RWPE2 (cell line): Measurements from ENCODE around the gene MT3.

ENCODE experiments used
- ATAC-seq: fragments of 200-7000 bp; cut with Tn5 transposase; 3 replicates; pipeline ENCODE4 v1.9.1; 2021; ENCODE audit warnings: low read depth
- DNase-seq: peaks from one replicate; pipeline ENCODE4 v3.0.0-alpha.2; 2020; ENCODE audit warnings: low spot score
- H3K27ac ChIP-seq: fragments of 450-650 bp; 2 replicates; pipeline ENCODE4 v1.5.1; 2017; ENCODE audit warnings: mild to moderate bottlenecking; ENCODE audit not compliant: poor library complexity, severe bottlenecking
- H3K27me3 ChIP-seq: fragments of 250-450 bp; sonication (Bioruptor Pico); 2 replicates; pipeline ENCODE4 v1.5.1; 2021; ENCODE audit warnings: mild to moderate bottlenecking, moderate library complexity; ENCODE audit not compliant: insufficient read depth, poor library complexity, severe bottlenecking
- H3K36me3 ChIP-seq: fragments of 250-450 bp; sonication (Bioruptor Pico); 2 replicates; pipeline ENCODE4 v1.5.1; 2020; ENCODE audit warnings: low read depth, mild to moderate bottlenecking, moderate library complexity
- H3K4me1 ChIP-seq: fragments of 250-450 bp; sonication (Bioruptor Pico); 2 replicates; pipeline ENCODE4 v1.5.1; 2021; ENCODE audit warnings: mild to moderate bottlenecking, moderate library complexity; ENCODE audit not compliant: insufficient read depth, poor library complexity, severe bottlenecking
- H3K4me3 ChIP-seq: fragments of 250-450 bp; sonication (Bioruptor Pico); 2 replicates; pipeline ENCODE4 v1.5.1; 2021; ENCODE audit warnings: mild to moderate bottlenecking, moderate library complexity; ENCODE audit not compliant: severe bottlenecking
- H3K9me3 ChIP-seq: fragments of 250-450 bp; sonication (Bioruptor Pico); 2 replicates; pipeline ENCODE4 v1.5.1; 2021; ENCODE audit warnings: mild to moderate bottlenecking, moderate library complexity; ENCODE audit not compliant: severe bottlenecking
- CTCF ChIP-seq: fragments of 450-650 bp; IDR thresholded peaks from one replicate; pipeline ENCODE4 v1.5.1; 2017; ENCODE audit warnings: mild to moderate bottlenecking, moderate library complexity; ENCODE audit not compliant: poor library complexity, severe bottlenecking

Gene MT3

GRCh38 chr16:56635441-56635967 lies 46.2 kb downstream of the MT3 start:
- TF ChIP-seq CTCF, result no peak
- ATAC-seq, result no peak
- H3K36me3 ChIP-seq, result no peaks in the 10 kb centered on the region
- H3K9me3 ChIP-seq, result no peaks in the 10 kb centered on the region
- H3K4me1 ChIP-seq, result no peaks in the 10 kb centered on the region
- H3K27ac ChIP-seq, result no peak overlapping the region
- no peak overlapping the region for H3K4me3 ChIP-seq
- H3K27me3 ChIP-seq, result no peaks in the 10 kb centered on the region
- no peak for DNase-seq

GRCh38 chr16:56636616-56637413 lies 47.5 kb downstream of the MT3 start:
- H3K27me3 ChIP-seq, result no peaks in the 10 kb centered on the region
- no peak overlapping the region for H3K4me3 ChIP-seq
- no peak for TF ChIP-seq CTCF
- H3K4me1 ChIP-seq, result no peaks in the 10 kb centered on the region
- no peaks in the 10 kb centered on the region for H3K36me3 ChIP-seq
- ATAC-seq (0 out of 3 replicates have a peak, but pooled peaks have one; percentile 39), DNase-seq (no peak)
- no peaks in the 10 kb centered on the region for H3K9me3 ChIP-seq
- H3K27ac ChIP-seq, result no peak overlapping the region

- H3K27ac ChIP-seq, result no peak within 1 kb of the TSS
- H3K4me3 ChIP-seq, result no peak within 1 kb of the TSS
- no peaks in the 10 kb centered on the region for H3K36me3 ChIP-seq
- H3K4me1 ChIP-seq, result no peaks in the 10 kb centered on the region
- no peaks in the 10 kb centered on the region for H3K9me3 ChIP-seq
- ATAC-seq (no peak), DNase-seq (no peak)
- no peaks in the 10 kb centered on the region for H3K27me3 ChIP-seq
- TF ChIP-seq CTCF, result no peak
Observed at GRCh38 chr16:56637814-56638750, 48.8 kb downstream of the MT3 start, which contains the start of gene MT1A. MT1A (plus strand) TSS chr16:56638666; CDS start chr16:56638739, 73 bp downstream.

- DNase-seq (no peak), ATAC-seq (no peak)
- H3K4me3 ChIP-seq, result no peak overlapping the region
- H3K4me1 ChIP-seq, result no peaks in the 10 kb centered on the region
- H3K27ac ChIP-seq, result no peak overlapping the region
- no peak for TF ChIP-seq CTCF
- H3K27me3 ChIP-seq, result no peaks in the 10 kb centered on the region
- H3K36me3 ChIP-seq, result no peaks in the 10 kb centered on the region
- H3K9me3 ChIP-seq, result no peaks in the 10 kb centered on the region
Observed at GRCh38 chr16:56639045-56639444, 49.7 kb downstream of the MT3 start.
